PC-3 (cell line): ENCODE data around the gene TH. TPM values are rescaled to one million over a fixed set of nuclear protein-coding genes. Genes with fewer than 3 reads are reported as not detected.

Experiments used
- ATAC-seq: fragments of 200-7000 bp; cut with Tn5 transposase; 2 replicates; pipeline ENCODE4 v1.9.1; 2020; ENCODE audit warnings: mild to moderate bottlenecking, moderate library complexity
- BruUV-seq: library from RNA; stranded (reverse); fragments of 400-500 nt; replicated peaks from 2 replicates; lab custom pipeline; 2021; lab: Mats Ljungman, UMichigan
- CTCF ChIA-PET: fragments of 300-600 bp; sonication (Branson Sonifier 250); formaldehyde crosslinking; loops from one replicate; lab custom pipeline; 2022; ENCODE audit warnings: antibody characterized with exemption; lab: Charles Lee
- POLR2A ChIA-PET: fragments of 300-600 bp; sonication (Branson Sonifier 250); formaldehyde crosslinking; loops from one replicate; lab custom pipeline; 2022; ENCODE audit warnings: antibody characterized with exemption; ENCODE audit not compliant: unreplicated experiment; lab: Charles Lee
- DNase-seq: peaks from one replicate; pipeline ENCODE4 v3.0.0-alpha.2; 2015
- H2AFZ ChIP-seq: fragments of 300-600 bp; sonication (generic); 2 replicates; pipeline ENCODE4 v1.6.0; 2016; ENCODE audit warnings: antibody characterized with exemption, low read length
- H3F3A ChIP-seq: fragments of 300-600 bp; sonication (generic); one replicate; pipeline ENCODE4 v1.6.0; 2017; ENCODE audit warnings: antibody characterized with exemption, low read length, control low read depth, mild to moderate bottlenecking; ENCODE audit not compliant: unreplicated experiment
- H3K27ac ChIP-seq: fragments of 300-600 bp; sonication (generic); 2 replicates; pipeline ENCODE4 v1.5.1; 2016; ENCODE audit warnings: mild to moderate bottlenecking, low read length
- H3K27me3 ChIP-seq: fragments of 300-600 bp; sonication (generic); 2 replicates; pipeline ENCODE4 v1.6.1; 2016; ENCODE audit warnings: low read length, mixed read lengths
- H3K36me3 ChIP-seq: fragments of 300-600 bp; sonication (generic); 2 replicates; pipeline ENCODE4 v1.6.1; 2016; ENCODE audit warnings: low read depth, mixed run types, low read length, mixed read lengths
- H3K4me1 ChIP-seq: fragments of 300-600 bp; sonication (generic); 2 replicates; pipeline ENCODE4 v1.5.1; 2016; ENCODE audit warnings: low read length; ENCODE audit not compliant: insufficient read depth
- H3K4me2 ChIP-seq: fragments of 300-600 bp; sonication (generic); 2 replicates; pipeline ENCODE4 v1.6.0; 2016; ENCODE audit warnings: low read length
- H3K4me3 ChIP-seq: fragments of 300-600 bp; sonication (generic); 2 replicates; pipeline ENCODE4 v1.5.1; 2016; ENCODE audit warnings: mild to moderate bottlenecking, low read length, mixed read lengths
- H3K79me2 ChIP-seq: fragments of 300-600 bp; sonication (generic); 2 replicates; pipeline ENCODE4 v1.6.1; 2017; ENCODE audit warnings: low read length, mixed read lengths
- H3K9ac ChIP-seq: fragments of 300-600 bp; sonication (generic); 2 replicates; pipeline ENCODE4 v1.6.0; 2016; ENCODE audit warnings: mild to moderate bottlenecking, low read length
- H3K9me2 ChIP-seq: fragments of 300-600 bp; sonication (generic); replicated peaks from 2 replicates; pipeline ENCODE4 v1.6.1; 2016; ENCODE audit warnings: mixed run types, low read length, mixed read lengths
- H3K9me3 ChIP-seq: fragments of 300-600 bp; sonication (generic); 2 replicates; pipeline ENCODE4 v1.6.1; 2016; ENCODE audit warnings: low read length, mixed read lengths
- H4K20me1 ChIP-seq: fragments of 300-600 bp; sonication (generic); 2 replicates; pipeline ENCODE4 v1.6.1; 2016; ENCODE audit warnings: low read length, mixed read lengths
- CTCF ChIP-seq: fragments of 300-600 bp; sonication (generic); conservative IDR thresholded peaks from 2 replicates; pipeline ENCODE4 v1.5.1; 2017; ENCODE audit warnings: antibody characterized with exemption, low read depth, mild to moderate bottlenecking, low read length
- EZH2 ChIP-seq: fragments of 300-600 bp; sonication (generic); IDR thresholded peaks from one replicate; pipeline ENCODE4 v1.6.1; 2017; ENCODE audit warnings: antibody characterized with exemption, mild to moderate bottlenecking, low read length; ENCODE audit not compliant: unreplicated experiment
- EZH2phosphoT487 ChIP-seq: fragments of 300-600 bp; sonication (generic); IDR thresholded peaks from 2 replicates; pipeline ENCODE4 v1.6.1; 2018; ENCODE audit warnings: mild to moderate bottlenecking, antibody characterized with exemption, low read length, borderline replicate concordance
- intact Hi-C: fragments of 100-400 bp; cut with micrococcal nuclease; formaldehyde crosslinking; loops from 2 replicates; pipeline ENCODE4 v1.9.0; 2023
- total RNA-seq: library from RNA; depleted of rRNA; stranded (reverse); fragments of >200 nt; gene quantifications from 2 replicates; pipeline ENCODE4 v1.2.3, GENCODE V29; 2014

TH gene
- total RNA-seq, 1 experiment from 2014 or later, result 8.3 TPM

GRCh38 chr11:2130881-2131352 lies 40.7 kb downstream of the TH start:
- Histone ChIP-seq H3K4me2 (no peak overlapping the region), H3F3A (no peaks in the 10 kb centered on the region), H4K20me1 (no peaks in the 10 kb centered on the region), H3K9me3 (no peaks in the 10 kb centered on the region), H2AFZ (no peak overlapping the region), H3K79me2 (no peaks in the 10 kb centered on the region), H3K36me3 (no peaks in the 10 kb centered on the region), H3K27me3 (no peaks in the 10 kb centered on the region), H3K27ac (no peak overlapping the region), H3K4me3 (no peak overlapping the region), H3K9me2 (no peaks in the 10 kb centered on the region), H3K4me1 (no peaks in the 10 kb centered on the region), H3K9ac (no peak overlapping the region)
- no TSS peak for BruUV-seq
- DNase-seq (no peak), ATAC-seq (no peak)
- intact Hi-C loops, result no loop called here
- ChIA-PET POLR2A (no interaction called here), CTCF (no interaction called here)
- TF ChIP-seq EZH2phosphoT487, result no peak
- no peak for TF ChIP-seq EZH2
- TF ChIP-seq CTCF, result no peak

GRCh38 chr11:2129699-2130366 lies 41.8 kb downstream of the TH start:
- CTCF ChIA-PET, result no interaction called here
- H3K27ac ChIP-seq, result no peak overlapping the region
- intact Hi-C loops, result no loop called here
- POLR2A ChIA-PET, result no interaction called here
- no peak for DNase-seq
- no TSS peak for BruUV-seq
- no peaks in the 10 kb centered on the region for H3F3A ChIP-seq
- H3K9me3 ChIP-seq, result no peaks in the 10 kb centered on the region
- no peak for ATAC-seq
- H3K36me3 ChIP-seq, result no peaks in the 10 kb centered on the region
- H3K79me2 ChIP-seq, result no peaks in the 10 kb centered on the region
- TF ChIP-seq EZH2 (no peak), CTCF (no peak), EZH2phosphoT487 (no peak)
- H3K27me3 ChIP-seq, result no peaks in the 10 kb centered on the region
- H3K4me1 ChIP-seq, result no peaks in the 10 kb centered on the region
- H3K4me2 ChIP-seq, result no peak overlapping the region
- H3K9ac ChIP-seq, result no peak overlapping the region
- no peak overlapping the region for H3K4me3 ChIP-seq
- no peaks in the 10 kb centered on the region for H3K9me2 ChIP-seq
- H2AFZ ChIP-seq, result no peak overlapping the region
- H4K20me1 ChIP-seq, result no peaks in the 10 kb centered on the region

GRCh38 chr11:2129308-2129698 lies 42.3 kb downstream of the TH start:
- POLR2A ChIA-PET, result no interaction called here
- ATAC-seq (no peak), DNase-seq (no peak)
- Histone ChIP-seq H3K9ac (no peak overlapping the region), H3K4me2 (no peak overlapping the region), H3K4me3 (no peak overlapping the region), H2AFZ (no peak overlapping the region), H3K27me3 (no peaks in the 10 kb centered on the region), H3K9me2 (no peaks in the 10 kb centered on the region), H3K9me3 (no peaks in the 10 kb centered on the region), H3K36me3 (no peaks in the 10 kb centered on the region), H3K79me2 (no peaks in the 10 kb centered on the region), H3K27ac (no peak overlapping the region), H4K20me1 (no peaks in the 10 kb centered on the region), H3F3A (no peaks in the 10 kb centered on the region), H3K4me1 (no peaks in the 10 kb centered on the region)
- intact Hi-C loops, result no loop called here
- no peak for TF ChIP-seq CTCF
- TF ChIP-seq EZH2phosphoT487, result no peak
- TF ChIP-seq EZH2, result no peak
- CTCF ChIA-PET, result no interaction called here
- TSS peak; percentile 2 for BruUV-seq
